Psoas muscle (tissue), 8 donors: ENCODE data around the gene CFH. TPM values are rescaled to one million over a fixed set of nuclear protein-coding genes. Genes with fewer than 3 reads are reported as not detected.
"Not testable (repeated sequence)": the region's sequence is repeated elsewhere in the genome, so short reads cannot be mapped to it uniquely, and the experiment has no call there.

ENCODE experiments used
- ATAC-seq, 4 donors: fragments of 200-7000 bp; cut with Tn5 transposase; one replicate each; pipeline ENCODE4 v1.9.1; 2020; ENCODE audit warnings: moderate library complexity in 3 of 4, mild to moderate bottlenecking in 2 of 4
- DNase-seq, 2 donors: peaks; one replicate each; pipeline ENCODE4 v3.0.0-alpha.2; 2020
- H3K27ac ChIP-seq: fragments of 200-600 bp; one replicate; pipeline ENCODE4 v1.8.0; 2022
- H3K27me3 ChIP-seq, 3 donors: fragments of 200-600 bp in 1 of 3; one replicate each; pipeline versions ENCODE4 v1.6.1 to v1.8.0; 2013 to 2022; ENCODE audit warnings: low read length in 2 of 3, mild to moderate bottlenecking in 2 of 3, moderate library complexity in 1 of 3; ENCODE audit not compliant: insufficient read depth in 3 of 3
- H3K36me3 ChIP-seq, 2 donors: fragments of 200-600 bp in 1 of 2; one replicate each; pipeline versions ENCODE4 v1.6.1 to v1.8.0; 2013 to 2022; ENCODE audit warnings: low read depth in 1 of 2, mild to moderate bottlenecking in 1 of 2, moderate library complexity in 1 of 2; ENCODE audit not compliant: insufficient read depth in 1 of 2
- H3K4me1 ChIP-seq: fragments of 200-600 bp; one replicate; pipeline ENCODE4 v1.8.0; 2022
- H3K4me3 ChIP-seq: fragments of 200-600 bp; one replicate; pipeline ENCODE4 v1.8.0; 2022; ENCODE audit warnings: mild to moderate bottlenecking
- H3K9me3 ChIP-seq: fragments of 200-600 bp; one replicate; pipeline ENCODE4 v1.8.0; 2022
- WGBS, 3 donors: extraction: QIAGEN DNeasy Blood & Tissue Kit; methylation state at CpG; one replicate each; pipeline versions ENCODE4 v1.1.6 to v1.1.7; 2013; 5-methylcytosine and 5-hydroxymethylcytosine counted together
- intact Hi-C, 2 donors: fragments of 100-400 bp; cut with DNase I; formaldehyde crosslinking; loops; one replicate each; pipeline versions ENCODE4 v1.11.0 to v1.14.2; 2022
- polyA plus RNA-seq, 3 donors: library from polyadenylated mRNA; stranded (reverse); fragments of 200-250 nt; gene quantifications; one replicate each; pipeline ENCODE4 v1.2.3, GENCODE V29; 2013
- total RNA-seq, 4 donors: library from RNA; stranded (reverse); fragmentation: NEBNext Ultra II Directional in 2 of 4; extraction: Animal tissue kit (Norgen Biotek cat#: 25700) in 2 of 4; gene quantifications; one replicate each; pipeline versions ENCODE4 v1.2.1 to v1.2.4, GENCODE V29; 2021 to 2023
- TF ChIP-seq, protein P1 (sequence below): fragments of 200-600 bp; IDR thresholded peaks from one replicate; pipeline ENCODE4 v1.8.0; 2022; ENCODE audit warnings: antibody characterized with exemption
- donor health status: healthy with polysubstance abuse.
- donor health status: DM: no; HTN: no; CAD: no; lungs with moderate emphysema.
- donor health status: Bipolar disorder and iron deficiency.
- donor health status: healthy.
- donor health status: DM: yes; HTN: yes; CAD: no.
- donor health status: DM: no; HTN: no; CAD: no.
- donor health status: DM: no; HTN: no; CAD: no.
- donor health status: DM: yes; HTN: yes; CAD: no.

CFH gene
- total and polyA plus RNA-seq, 7 donors: 12.5 to 44.5 (median 24.2) TPM

DNA sequence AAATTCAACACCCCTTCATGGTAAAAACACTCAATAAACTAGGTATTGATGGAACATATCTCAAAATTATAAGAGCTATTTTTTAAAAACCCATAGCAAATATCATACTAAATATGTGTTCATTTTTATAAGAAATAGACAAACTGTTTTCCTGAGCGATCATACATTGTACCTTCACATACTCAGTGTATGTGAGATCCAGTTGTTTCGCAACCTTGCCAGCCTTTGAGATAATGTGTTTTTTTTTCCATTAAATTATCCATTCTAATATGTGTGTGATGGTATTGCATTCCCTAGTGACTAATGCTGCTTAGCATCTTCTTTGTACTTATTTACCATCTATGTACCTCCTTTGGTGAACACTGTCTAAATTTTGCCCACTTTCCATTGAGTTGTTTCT lies 47.1 kb downstream of the CFH start:
- ATAC-seq (no peak), DNase-seq (no peak)
- Histone ChIP-seq H3K4me3 (no peak overlapping the region), H3K27me3 (no peaks in the 10 kb centered on the region), H3K4me1 (no peaks in the 10 kb centered on the region), H3K36me3 (no peaks in the 10 kb centered on the region), H3K9me3 (no peaks in the 10 kb centered on the region), H3K27ac (no peak overlapping the region)
- intact Hi-C loops: no loop called here
- 98 to 100% (median 99%) methylated on average over 2 of the region's 2 CpGs for WGBS, 3 donors
- TF ChIP-seq, protein P1, sequence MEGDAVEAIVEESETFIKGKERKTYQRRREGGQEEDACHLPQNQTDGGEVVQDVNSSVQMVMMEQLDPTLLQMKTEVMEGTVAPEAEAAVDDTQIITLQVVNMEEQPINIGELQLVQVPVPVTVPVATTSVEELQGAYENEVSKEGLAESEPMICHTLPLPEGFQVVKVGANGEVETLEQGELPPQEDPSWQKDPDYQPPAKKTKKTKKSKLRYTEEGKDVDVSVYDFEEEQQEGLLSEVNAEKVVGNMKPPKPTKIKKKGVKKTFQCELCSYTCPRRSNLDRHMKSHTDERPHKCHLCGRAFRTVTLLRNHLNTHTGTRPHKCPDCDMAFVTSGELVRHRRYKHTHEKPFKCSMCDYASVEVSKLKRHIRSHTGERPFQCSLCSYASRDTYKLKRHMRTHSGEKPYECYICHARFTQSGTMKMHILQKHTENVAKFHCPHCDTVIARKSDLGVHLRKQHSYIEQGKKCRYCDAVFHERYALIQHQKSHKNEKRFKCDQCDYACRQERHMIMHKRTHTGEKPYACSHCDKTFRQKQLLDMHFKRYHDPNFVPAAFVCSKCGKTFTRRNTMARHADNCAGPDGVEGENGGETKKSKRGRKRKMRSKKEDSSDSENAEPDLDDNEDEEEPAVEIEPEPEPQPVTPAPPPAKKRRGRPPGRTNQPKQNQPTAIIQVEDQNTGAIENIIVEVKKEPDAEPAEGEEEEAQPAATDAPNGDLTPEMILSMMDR: no peak

DNA sequence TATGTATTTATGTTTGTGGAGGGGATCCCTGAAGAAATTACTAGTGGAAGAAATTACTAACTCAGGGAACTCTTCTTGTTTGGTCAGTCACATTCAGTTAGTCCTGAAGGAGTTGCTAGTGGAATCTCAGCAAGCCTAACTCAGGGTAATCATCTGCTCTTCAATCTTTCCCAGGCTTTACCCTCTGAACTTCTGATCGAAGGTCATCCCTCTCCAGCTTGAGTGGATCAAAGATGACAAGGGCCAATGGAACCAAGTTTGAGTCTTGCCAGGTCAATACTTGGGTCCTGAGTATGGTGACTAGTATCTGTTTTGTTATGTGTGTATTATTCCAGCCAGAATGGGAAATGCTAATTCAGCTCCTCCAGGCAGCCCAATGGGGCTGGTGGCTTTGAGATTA lies 49.3 kb downstream of the CFH start:
- H3K36me3 ChIP-seq: peaks cover 0 to 7% of the 10 kb centered on the region in 2 donors
- H3K4me3 ChIP-seq: no peak overlapping the region
- no peak for ATAC-seq
- intact Hi-C loops: no loop called here
- TF ChIP-seq, protein P1: no peak
- H3K4me1 ChIP-seq: no peaks in the 10 kb centered on the region
- 92 to 95% (median 95%) methylated on average over 1 of the region's 1 CpG for WGBS, 3 donors
- no peaks in the 10 kb centered on the region for H3K9me3 ChIP-seq
- DNase-seq: no peak
- H3K27ac ChIP-seq: no peak overlapping the region
- no peaks in the 10 kb centered on the region for H3K27me3 ChIP-seq

DNA sequence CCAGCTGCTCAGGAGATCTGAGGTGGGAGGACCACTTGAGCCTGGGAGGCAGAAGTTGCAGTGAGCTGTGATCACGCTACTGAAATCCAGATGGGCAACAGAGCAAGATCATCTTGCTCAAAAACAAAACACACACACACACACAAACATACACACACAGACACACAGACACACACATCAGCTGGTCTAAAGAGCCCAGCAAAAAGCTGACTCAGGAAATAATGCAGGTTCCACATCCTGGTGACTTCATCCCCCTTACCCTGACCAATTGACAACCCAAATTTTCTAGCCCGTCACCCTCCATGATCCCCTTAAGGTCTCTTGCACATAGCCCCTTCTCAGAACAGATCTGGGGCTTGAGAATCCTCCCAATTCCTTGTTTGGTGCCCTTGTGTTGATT lies 58.0 kb downstream of the CFH start:
- H3K4me3 ChIP-seq, DNase-seq, intact Hi-C loops, H3K27me3 ChIP-seq, H3K9me3 ChIP-seq, ATAC-seq, H3K4me1 ChIP-seq, H3K36me3 ChIP-seq, H3K27ac ChIP-seq: not testable (repeated sequence)
- 69 to 86% (median 82%) methylated on average over 2 of the region's 2 CpGs for WGBS, 3 donors

DNA sequence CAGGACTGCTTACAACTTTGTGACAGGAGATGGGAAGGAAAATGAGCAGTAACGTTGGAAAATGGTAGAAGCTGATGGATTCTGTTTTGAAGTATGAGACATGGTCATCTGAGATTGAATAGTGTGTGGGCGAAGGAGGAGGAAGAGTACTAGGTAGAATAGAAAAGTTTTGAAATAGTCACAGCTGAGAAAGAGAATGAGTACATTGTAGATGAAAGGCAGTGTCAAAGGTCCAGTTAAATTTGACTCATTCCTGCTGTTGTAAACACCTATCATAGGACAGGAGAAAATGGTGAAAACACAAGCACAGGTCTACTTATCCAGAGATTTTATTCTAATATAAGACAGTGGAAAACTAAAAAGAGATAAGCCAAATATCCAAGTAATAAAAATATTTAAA lies 66.0 kb downstream of the CFH start:
- DNase-seq: no peak
- Histone ChIP-seq H3K9me3 (no peaks in the 10 kb centered on the region), H3K4me3 (no peak overlapping the region), H3K27ac (no peak overlapping the region), H3K27me3 (no peaks in the 10 kb centered on the region), H3K4me1 (no peaks in the 10 kb centered on the region), H3K36me3 (no peaks in the 10 kb centered on the region)
- no peak for ATAC-seq
- TF ChIP-seq, protein P1: no peak
- intact Hi-C loops: no loop called here
- WGBS, 3 donors: 72 to 88% (median 74%) methylated on average over 2 of the region's 2 CpGs

DNA sequence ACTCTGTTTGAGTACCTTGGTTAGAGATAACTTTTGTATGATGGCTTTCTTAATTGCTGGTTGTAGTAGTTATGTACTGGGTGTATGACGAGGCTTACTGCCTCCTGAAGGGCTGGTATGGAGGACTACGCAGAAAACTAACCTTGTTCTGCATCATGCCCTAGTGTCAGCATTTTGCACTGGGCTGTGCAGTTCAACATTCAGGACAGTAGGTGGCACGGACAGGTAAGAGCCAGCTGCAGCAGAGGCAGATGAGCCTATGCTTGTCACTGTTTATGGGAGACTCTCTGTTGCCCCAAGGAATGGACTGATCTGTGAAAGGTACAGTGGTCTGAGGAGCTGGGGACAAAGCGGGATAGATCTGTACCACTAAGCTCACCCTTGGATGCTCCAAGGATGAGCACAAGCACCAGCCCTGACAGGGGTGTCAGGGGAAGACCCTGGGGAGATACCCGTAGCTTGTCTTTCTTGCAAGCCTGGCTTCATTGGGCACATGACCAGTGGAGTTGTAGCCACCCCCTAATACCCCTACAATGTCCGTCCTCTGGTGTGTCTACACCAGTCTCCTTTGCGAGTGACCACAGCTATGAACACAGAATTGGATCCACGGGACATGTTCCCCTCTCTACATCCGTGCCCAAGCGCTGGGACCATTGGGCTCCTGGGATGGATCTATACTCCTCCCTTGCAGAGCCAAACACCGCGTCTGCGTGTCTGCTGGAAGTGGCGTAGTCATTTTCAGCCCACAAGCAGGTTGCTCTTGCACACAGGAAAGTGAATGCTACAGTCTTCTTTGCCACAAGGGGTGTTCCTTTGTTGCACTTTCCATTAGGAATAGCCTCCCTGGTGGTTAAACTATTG lies 71.7 kb downstream of the CFH start:
- DNase-seq (no peak), ATAC-seq (peak in 1 of 4 donors; percentile 47)
- Histone ChIP-seq H3K36me3 (no peaks in the 10 kb centered on the region), H3K9me3 (no peaks in the 10 kb centered on the region), H3K27me3 (no peaks in the 10 kb centered on the region), H3K4me3 (no peak overlapping the region), H3K4me1 (no peaks in the 10 kb centered on the region), H3K27ac (no peak overlapping the region)
- TF ChIP-seq, protein P1: peak; percentile 7
- 89 to 90% (median 89%) methylated on average over 14 of the region's 14 CpGs for WGBS, 3 donors
- intact Hi-C loops: no loop called here
